Measurements from ENCODE around the gene MAP2K1.

DNA sequence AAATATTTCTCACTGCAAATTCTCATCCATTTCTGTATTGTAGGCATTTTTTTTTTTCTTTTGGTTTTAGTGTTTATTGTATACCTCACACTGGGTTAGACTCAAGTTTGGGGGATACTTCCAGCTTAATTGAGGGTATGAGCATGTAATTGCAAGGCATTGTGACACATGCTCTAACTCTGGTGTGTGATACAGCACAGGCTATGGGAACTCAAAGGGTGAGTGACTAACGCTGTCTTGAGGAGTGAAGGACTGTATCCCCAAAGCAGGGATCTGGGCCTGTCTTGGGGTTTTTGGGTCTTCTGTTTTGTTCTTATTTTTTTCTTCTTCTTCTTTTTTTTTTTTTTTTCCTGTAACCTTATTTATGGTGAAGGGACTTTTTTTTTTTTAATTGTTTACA is 26.9 kb downstream of the MAP2K1 start:
- TF ChIP-seq POLR2A (IDR thresholded peaks at IDR 0.05; ENCODE audit: low read depth) (no peak), CTCF (IDR thresholded peaks at IDR 0.05) (no peak)
